LNCAP (cell line): ENCODE results near the gene DLGAP1.

Source experiments
- CTCF ChIP-seq: fragments of 450-650 bp; IDR thresholded peaks from 2 replicates; pipeline ENCODE4 v1.5.1; 2017; ENCODE audit warnings: mild to moderate bottlenecking

Gene DLGAP1

GRCh38 chr18:3447895-3448837, 1006.9 kb downstream of the DLGAP1 start:
- TF ChIP-seq CTCF: peak; percentile 40; the same call in 1 of the 2 replicates

- no peak for TF ChIP-seq CTCF
These were observed 1007.8 kb downstream of the DLGAP1 start for GRCh38 chr18:3447068-3447894.
